H1 (cell line): Measurements from ENCODE around the gene TNNT3. TPM values are rescaled to one million over a fixed set of nuclear protein-coding genes. Genes with fewer than 3 reads are reported as not detected.

Experiments
- CTCF ChIA-PET: fragments of 300-600 bp; sonication (Branson Sonifier 250); formaldehyde crosslinking; loops from one replicate; lab custom pipeline; 2021; ENCODE audit not compliant: partially characterized antibody; lab: Charles Lee
- POLR2A ChIA-PET: fragments of 300-600 bp; sonication (Branson Sonifier 250); formaldehyde crosslinking; loops from one replicate; lab custom pipeline; 2021; ENCODE audit warnings: inconsistent platforms; ENCODE audit not compliant: partially characterized antibody; lab: Charles Lee
- DNase-seq, 2 experiments: peaks; one replicate each; pipeline versions ENCODE4 v3.0.0 to v3.0.0-alpha.2; 2010 to 2022; ENCODE audit warnings: low spot score in 2 of 2, low read depth in 1 of 2, mixed read lengths in 1 of 2
- FAIRE-seq: peaks from 2 replicates; lab custom pipeline; 2011; peaks lifted over from hg19 to GRCh38; lab: Jason Lieb, UNC
- H2AFZ ChIP-seq: 2 replicates; pipeline ENCODE4 v1.8.1; 2012; ENCODE audit warnings: low read length, inconsistent platforms
- H2AK5ac ChIP-seq: 2 replicates; pipeline ENCODE4 v1.6.1; 2013; ENCODE audit warnings: low read depth, low read length
- H2BK120ac ChIP-seq: replicated peaks from 2 replicates; pipeline ENCODE3; 2013; ENCODE audit warnings: low read depth, low read length, inconsistent platforms
- H2BK12ac ChIP-seq: 2 replicates; pipeline ENCODE4 v1.6.1; 2013; ENCODE audit warnings: low read depth, low read length
- H2BK15ac ChIP-seq: 2 replicates; pipeline ENCODE4 v1.6.1; 2013; ENCODE audit warnings: low read length
- H2BK20ac ChIP-seq: 2 replicates; pipeline ENCODE4 v1.6.1; 2013; ENCODE audit warnings: low read length
- H2BK5ac ChIP-seq: 2 replicates; pipeline ENCODE4 v1.6.1; 2013; ENCODE audit warnings: low read depth, low read length
- H3K14ac ChIP-seq: 2 replicates; pipeline ENCODE4 v1.6.1; 2013; ENCODE audit warnings: inconsistent platforms; ENCODE audit not compliant: insufficient read length
- H3K18ac ChIP-seq: 2 replicates; pipeline ENCODE4 v1.6.1; 2013; ENCODE audit warnings: low read length; ENCODE audit errors: extremely low read depth
- H3K23ac ChIP-seq: 2 replicates; pipeline ENCODE4 v1.6.1; 2013; ENCODE audit warnings: inconsistent platforms; ENCODE audit not compliant: insufficient read length
- H3K23me2 ChIP-seq: 2 replicates; pipeline ENCODE4 v1.6.1; 2013; ENCODE audit warnings: low read depth, low read length
- H3K27ac ChIP-seq: 2 replicates; pipeline ENCODE4 v1.6.1; 2011; ENCODE audit warnings: low read depth, low read length, inconsistent platforms
- H3K27me3 ChIP-seq, 4 experiments: replicated peaks in 1 of 4; 1 replicate in 1 of 4; 2 replicates in 3 of 4; pipeline versions ENCODE4 v1.6.1 to v1.8.1; 2011 to 2013; ENCODE audit warnings: low read length in 3 of 4, mild to moderate bottlenecking in 3 of 4, inconsistent platforms in 2 of 4, mixed read lengths in 2 of 4, moderate library complexity in 1 of 4; ENCODE audit not compliant: control insufficient read depth in 3 of 4, insufficient read depth in 3 of 4; ENCODE audit errors: extremely low read depth in 1 of 4
- H3K36me3 ChIP-seq, 4 experiments: 2 replicates each; pipeline versions ENCODE4 v1.6.1 to v1.8.1; 2011 to 2013; ENCODE audit warnings: mild to moderate bottlenecking in 4 of 4, low read length in 3 of 4, moderate library complexity in 2 of 4, control low read depth in 1 of 4, inconsistent platforms in 1 of 4; ENCODE audit not compliant: insufficient read depth in 4 of 4, control insufficient read depth in 2 of 4
- H3K4ac ChIP-seq: replicated peaks from 2 replicates; pipeline ENCODE3; 2013; ENCODE audit warnings: low read length, low read depth, mixed read lengths, inconsistent platforms; ENCODE audit not compliant: insufficient read length
- H3K4me1 ChIP-seq, 4 experiments: replicated peaks in 1 of 4; 1 replicate in 1 of 4; 2 replicates in 3 of 4; pipeline versions ENCODE4 v1.6.1 to v1.8.1; 2011 to 2013; ENCODE audit warnings: low read length in 3 of 4, inconsistent platforms in 2 of 4, mixed read lengths in 1 of 4; ENCODE audit not compliant: insufficient read depth in 4 of 4, control insufficient read depth in 3 of 4
- H3K4me2 ChIP-seq, 2 experiments: 2 replicates each; pipeline versions ENCODE4 v1.6.1 to v1.8.1; 2011 to 2013; ENCODE audit warnings: low read depth in 2 of 2, low read length in 2 of 2, control low read depth in 1 of 2, inconsistent platforms in 1 of 2, mild to moderate bottlenecking in 1 of 2; ENCODE audit not compliant: insufficient read depth in 1 of 2
- H3K4me3 ChIP-seq, 4 experiments: fragments of 200-600, 300-600 bp in 1 of 4; sonication (generic), shearing (Covaris generic), sonication (Bioruptor Twin) in 1 of 4; 2 replicates each; pipeline versions ENCODE4 v1.5.1 to v1.8.1; 2011 to 2016; ENCODE audit warnings: low read length in 4 of 4, low read depth in 3 of 4, control low read depth in 2 of 4, inconsistent platforms in 2 of 4, mild to moderate bottlenecking in 2 of 4, mixed read lengths in 1 of 4, moderate library complexity in 1 of 4; ENCODE audit not compliant: insufficient read depth in 2 of 4; ENCODE audit errors: extremely low read depth in 1 of 4
- H3K56ac ChIP-seq: replicated peaks from 2 replicates; pipeline ENCODE3; 2013; ENCODE audit warnings: low read depth, mild to moderate bottlenecking, mixed read lengths, low read length, inconsistent platforms; ENCODE audit not compliant: insufficient read length
- H3K79me1 ChIP-seq: 2 replicates; pipeline ENCODE4 v1.6.1; 2013; ENCODE audit warnings: low read depth, low read length, control low read depth
- H3K79me2 ChIP-seq, 2 experiments: 2 replicates each; pipeline versions ENCODE4 v1.6.1 to v1.8.1; 2012 to 2013; ENCODE audit warnings: low read length in 2 of 2, mild to moderate bottlenecking in 2 of 2, inconsistent platforms in 1 of 2; ENCODE audit not compliant: insufficient read depth in 2 of 2, control insufficient read depth in 1 of 2
- H3K9ac ChIP-seq, 4 experiments: replicated peaks in 1 of 4; 1 replicate in 1 of 4; 2 replicates in 3 of 4; pipeline versions ENCODE4 v1.6.1 to v1.8.1; 2011 to 2013; ENCODE audit warnings: low read depth in 3 of 4, low read length in 3 of 4, control low read depth in 2 of 4, mild to moderate bottlenecking in 2 of 4, moderate library complexity in 2 of 4, inconsistent platforms in 1 of 4; ENCODE audit errors: extremely low read depth in 1 of 4
- H3K9me3 ChIP-seq, 2 experiments: 2 replicates each; pipeline versions ENCODE4 v1.6.1 to v1.8.1; 2012 to 2013; ENCODE audit warnings: mild to moderate bottlenecking in 2 of 2, moderate library complexity in 2 of 2, control low read depth in 1 of 2, inconsistent platforms in 1 of 2, low read depth in 1 of 2, low read length in 1 of 2, mixed read lengths in 1 of 2; ENCODE audit not compliant: insufficient read depth in 2 of 2
- H4K20me1 ChIP-seq, 2 experiments: replicated peaks in 1 of 2; 2 replicates each; pipeline versions ENCODE3 to v1.8.1; 2011 to 2013; ENCODE audit warnings: inconsistent platforms in 2 of 2, low read length in 2 of 2, mild to moderate bottlenecking in 1 of 2; ENCODE audit not compliant: insufficient read depth in 2 of 2, control insufficient read depth in 1 of 2
- H4K5ac ChIP-seq: 2 replicates; pipeline ENCODE4 v1.6.1; 2013; ENCODE audit warnings: low read length, low read depth, mixed read lengths, inconsistent platforms; ENCODE audit not compliant: insufficient read length
- H4K8ac ChIP-seq: 2 replicates; pipeline ENCODE4 v1.8.0; 2013; ENCODE audit warnings: mild to moderate bottlenecking, moderate library complexity, low read length, inconsistent platforms; ENCODE audit not compliant: insufficient read depth; ENCODE audit errors: extremely low read depth
- H4K91ac ChIP-seq: replicated peaks from 2 replicates; pipeline ENCODE3; 2013; ENCODE audit warnings: low read length, mixed read lengths, inconsistent platforms; ENCODE audit not compliant: insufficient read length
- E2F6 ChIP-seq: IDR thresholded peaks from 2 replicates; pipeline ENCODE4 v1.6.1; 2012; ENCODE audit warnings: inconsistent platforms
- GTF2F1 ChIP-seq: IDR thresholded peaks from 2 replicates; pipeline ENCODE4 v1.6.1; 2012; ENCODE audit warnings: low read depth, low read length, improper control_type of control experiment, borderline replicate concordance
- JUND ChIP-seq: IDR thresholded peaks from 2 replicates; pipeline ENCODE4 v1.6.1; 2011; ENCODE audit warnings: mild to moderate bottlenecking, improper control_type of control experiment, low read length
- WGBS, 2 experiments: shearing (Covaris generic) in 1 of 2; methylation state at CpG; one replicate each; pipeline versions ENCODE4 v1.1.6 to v1.1.7; 2013 to 2015; ENCODE audit warnings: low lambda C conversion rate in 2 of 2, mixed read lengths in 2 of 2, inconsistent platforms in 1 of 2, low coverage in 1 of 2, missing lambda C conversion rate in 1 of 2; ENCODE audit not compliant: insufficient replicate concordance in 2 of 2, insufficient coverage in 1 of 2, insufficient read length in 1 of 2; ENCODE audit errors: extremely low coverage in 1 of 2, missing lambda C conversion rate in 1 of 2; 5-methylcytosine and 5-hydroxymethylcytosine counted together
- polyA plus RNA-seq, 7 experiments: library from polyadenylated mRNA; depleted of rRNA in 3 of 7; stranded (reverse) in 5 of 7; unstranded in 2 of 7; fragments of >200 nt in 5 of 7; fragments of 200-250 nt in 2 of 7; gene quantifications; 1 replicate in 5 of 7; 2 replicates in 1 of 7; 4 replicates in 1 of 7; pipeline versions ENCODE4 v1.2.1 to v1.2.3, GENCODE V29; 2011 to 2013; ENCODE audit warnings: missing spikeins in 2 of 7, mixed read lengths in 2 of 7
- total RNA-seq: library from RNA; stranded (reverse); fragmentation: NEBNext Ultra II Directional; extraction: Animal tissue kit (Norgen Biotek cat#: 25700); gene quantifications from 2 replicates; pipeline ENCODE4 v1.2.1, GENCODE V29; 2021

Gene TNNT3
- total and polyA plus RNA-seq, 2 of the 8 experiments (the other 6 are each of a cell fraction or from before 2014, with no cell fraction given) = not detected

DNA sequence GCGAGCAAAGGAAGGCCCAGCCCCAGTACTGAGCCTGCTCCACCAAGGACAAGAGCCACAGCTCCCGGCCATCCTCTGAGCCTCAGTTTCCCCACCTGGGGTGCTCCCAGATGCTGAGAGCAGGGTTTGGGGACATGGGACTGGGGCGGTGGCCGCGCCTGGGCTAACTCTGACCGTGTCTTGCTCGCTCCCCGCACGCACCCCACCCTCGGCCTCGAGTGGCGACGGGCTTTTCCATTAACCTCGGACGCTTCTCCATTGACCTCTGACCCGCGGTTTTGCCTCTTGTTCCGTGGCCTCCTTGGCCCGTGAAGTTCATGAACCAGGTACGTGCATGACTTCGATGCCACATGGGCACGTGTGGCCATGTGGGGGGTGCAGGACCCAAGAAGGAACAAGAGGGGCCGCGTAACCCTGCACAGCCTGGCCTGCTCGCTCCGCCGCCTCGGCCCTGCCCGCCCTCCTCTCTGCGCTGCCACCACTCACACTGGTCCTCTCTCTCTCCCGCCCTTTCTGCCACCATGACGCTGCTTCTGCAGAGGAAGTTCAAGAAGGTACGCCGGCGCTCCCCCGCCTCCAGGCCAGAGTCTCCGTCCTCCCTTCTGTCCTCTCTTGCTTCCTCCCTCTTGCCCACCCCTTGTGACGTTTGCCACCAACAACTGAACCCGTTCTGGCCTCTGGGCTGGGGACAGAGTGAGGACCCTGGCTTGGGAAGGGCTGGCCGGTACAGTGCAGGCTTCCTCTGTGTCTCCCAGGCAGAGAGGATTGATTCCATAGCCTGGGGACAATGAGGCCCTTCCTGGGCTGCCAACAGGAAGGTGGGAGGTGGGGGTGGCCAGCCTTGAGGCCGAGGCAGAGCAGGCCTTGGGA is 6.9 kb downstream of the TNNT3 start:
- ChIA-PET CTCF (interaction anchor here (0.8 to 0.9 kb wide), 3 partner anchors 9 to 49 kb away, joined by 3 to 4 read pairs (median 3); no protein-coding TSS in a partner anchor), POLR2A (no interaction called here)
- no peak overlapping the region for H3K4me3 ChIP-seq
- H4K91ac ChIP-seq = no peak overlapping the region
- no peaks in the 10 kb centered on the region for H3K9me3 ChIP-seq
- 93% methylated on average over 32 of the region's 41 CpGs; no CpG with 5 or more reads in 1 of the 2 experiments for WGBS, 2 experiments
- H2AK5ac ChIP-seq = no peak overlapping the region
- H3K27me3 ChIP-seq = no peaks in the 10 kb centered on the region
- H3K4ac ChIP-seq = no peak overlapping the region
- FAIRE-seq (no peak), DNase-seq (no peak)
- no peaks in the 10 kb centered on the region for H3K79me1 ChIP-seq
- no peaks in the 10 kb centered on the region for H3K36me3 ChIP-seq
- H2AFZ ChIP-seq = no peak overlapping the region
- H3K27ac ChIP-seq = no peak overlapping the region
- no peak overlapping the region for H2BK20ac ChIP-seq
- no peak overlapping the region for H3K56ac ChIP-seq
- H3K9ac ChIP-seq = no peak overlapping the region
- no peak overlapping the region for H3K18ac ChIP-seq
- no peak overlapping the region for H2BK120ac ChIP-seq
- H3K79me2 ChIP-seq = no peaks in the 10 kb centered on the region
- H2BK5ac ChIP-seq = peak overlapping the region; percentile 39; the same call in 1 of the 2 replicates
- peak; percentile 41; the same call in 1 of the 2 replicates for TF ChIP-seq E2F6
- TF ChIP-seq JUND = no peak
- TF ChIP-seq GTF2F1 = no peak
- H2BK12ac ChIP-seq = 0 out of 2 replicates have a peak overlapping the region, but pooled peaks have one; percentile 60
- H4K5ac ChIP-seq = no peak overlapping the region
- peaks cover 0 to 3% (median 0%) of the 10 kb centered on the region in 4 experiments; a peak in 3 of 7 replicates for H3K4me1 ChIP-seq
- peak overlapping the region; percentile 35 for H4K8ac ChIP-seq
- no peak overlapping the region for H2BK15ac ChIP-seq
- H3K14ac ChIP-seq = no peak overlapping the region
- H3K23me2 ChIP-seq = no peaks in the 10 kb centered on the region
- H3K4me2 ChIP-seq = no peak overlapping the region
- no peaks in the 10 kb centered on the region for H4K20me1 ChIP-seq
- no peak overlapping the region for H3K23ac ChIP-seq
